GM12878 (cell line): ENCODE measurements around the gene KCNK4. TPM values are rescaled to one million over a fixed set of nuclear protein-coding genes. Genes with fewer than 3 reads are reported as not detected.

Experiments
- ATAC-seq: fragments of 200-7000 bp; cut with Tn5 transposase; 3 replicates; pipeline ENCODE4 v1.9.1; 2020; ENCODE audit warnings: mild to moderate bottlenecking, moderate library complexity
- BruUV-seq: library from RNA; stranded (reverse); fragments of 400-500 nt; replicated peaks from 2 replicates; lab custom pipeline; 2021; lab: Mats Ljungman, UMichigan
- CTCF ChIA-PET: fragments of 300-600 bp; sonication (Branson Sonifier 250); formaldehyde crosslinking; extraction: SDS; loops from one replicate; lab custom pipeline; 2021; ENCODE audit warnings: inconsistent platforms; lab: Yijun Ruan, JAX
- POLR2A ChIA-PET: fragments of 350-600 bp; formaldehyde crosslinking; extraction: SDS; loops from one replicate; lab custom pipeline; 2021; ENCODE audit warnings: inconsistent platforms; lab: Charles Lee
- RAD21 ChIA-PET: fragments of 300-600 bp; sonication (Branson Sonifier 250); formaldehyde crosslinking; loops from one replicate; lab custom pipeline; 2023; ENCODE audit warnings: antibody characterized with exemption; ENCODE audit not compliant: unreplicated experiment; lab: Charles Lee
- SMC1A ChIA-PET: fragments of 300-600 bp; sonication (Branson Sonifier 250); formaldehyde crosslinking; loops from one replicate; lab custom pipeline; 2023; ENCODE audit not compliant: unreplicated experiment, uncharacterized antibody; lab: Charles Lee
- DNase-seq: peaks from one replicate; pipeline ENCODE4 v3.0.0-alpha.2; 2011; ENCODE audit warnings: low read depth, low spot score
- FAIRE-seq: peaks from 3 replicates; lab custom pipeline; 2011; peaks lifted over from hg19 to GRCh38; lab: Jason Lieb, UNC
- H2AFZ ChIP-seq: 2 replicates; pipeline ENCODE4 v1.6.0; 2011; ENCODE audit warnings: low read depth, low read length, control low read depth; ENCODE audit not compliant: control insufficient read depth
- H3K27ac ChIP-seq: 2 replicates; pipeline ENCODE4 v1.5.1; 2011; ENCODE audit warnings: control low read depth; ENCODE audit not compliant: control insufficient read depth, insufficient read depth
- H3K27me3 ChIP-seq, 2 experiments: replicated peaks in 1 of 2; 2 replicates each; pipeline versions ENCODE4 v1.6.0 to v1.6.1; 2011; ENCODE audit warnings: low read length in 1 of 2; ENCODE audit not compliant: control insufficient read depth in 2 of 2, insufficient read depth in 2 of 2
- H3K36me3 ChIP-seq, 2 experiments: 2 replicates each; pipeline ENCODE4 v1.5.1; 2011; ENCODE audit warnings: low read length in 1 of 2; ENCODE audit not compliant: control insufficient read depth in 2 of 2, insufficient read depth in 2 of 2
- H3K4me1 ChIP-seq: 2 replicates; pipeline ENCODE4 v1.6.1; 2011; ENCODE audit warnings: mild to moderate bottlenecking, low read length, moderate library complexity, mixed read lengths; ENCODE audit not compliant: control insufficient read depth, insufficient read depth
- H3K4me2 ChIP-seq: 2 replicates; pipeline ENCODE4 v1.6.0; 2011; ENCODE audit warnings: control low read depth; ENCODE audit not compliant: control insufficient read depth, insufficient read depth
- H3K4me3 ChIP-seq: fragments of 200-600 bp; sonication (generic); 2 replicates; pipeline ENCODE4 v1.5.1; 2016
- H3K79me2 ChIP-seq: 2 replicates; pipeline ENCODE4 v1.6.0; 2011; ENCODE audit warnings: low read length; ENCODE audit not compliant: control insufficient read depth, insufficient read depth
- H3K9ac ChIP-seq: 2 replicates; pipeline ENCODE4 v1.8.0; 2011; ENCODE audit warnings: low read length, control low read depth, mixed read lengths; ENCODE audit not compliant: control insufficient read depth, insufficient read depth
- H3K9me3 ChIP-seq: replicated peaks from 3 replicates; pipeline ENCODE4 v1.5.1; 2011; ENCODE audit warnings: mild to moderate bottlenecking, low read length; ENCODE audit not compliant: control insufficient read depth, insufficient read depth
- H4K20me1 ChIP-seq: 2 replicates; pipeline ENCODE4 v1.6.0; 2011; ENCODE audit not compliant: control insufficient read depth, insufficient read depth
- ATF2 ChIP-seq: IDR thresholded peaks from 2 replicates; pipeline ENCODE4 v1.6.1; 2012; ENCODE audit warnings: low read length, inconsistent platforms
- E2F8 ChIP-seq: fragments of 450-650 bp; IDR thresholded peaks from 2 replicates; pipeline ENCODE4 v1.6.1; 2018; ENCODE audit warnings: mild to moderate bottlenecking, low read depth, moderate library complexity; ENCODE audit not compliant: partially characterized antibody
- KDM1A ChIP-seq: fragments of 200-600 bp; sonication (generic); IDR thresholded peaks from 2 replicates; pipeline ENCODE4 v1.6.1; 2016; ENCODE audit warnings: borderline replicate concordance
- RCOR1 ChIP-seq: conservative IDR thresholded peaks from 2 replicates; pipeline ENCODE4 v1.6.1; 2012; ENCODE audit warnings: low read depth, low read length, improper control_type of control experiment
- RUNX3 ChIP-seq: IDR thresholded peaks from 2 replicates; pipeline ENCODE4 v1.6.1; 2012; ENCODE audit warnings: low read length, inconsistent platforms
- SMAD5 ChIP-seq: IDR thresholded peaks from 2 replicates; pipeline ENCODE4 v1.6.1; 2016; ENCODE audit warnings: antibody characterized with exemption, low read depth
- SRF ChIP-seq, 2 experiments: IDR thresholded peaks; 2 replicates each; pipeline ENCODE4 v1.6.1; 2011; ENCODE audit warnings: low read depth in 2 of 2, low read length in 2 of 2, mild to moderate bottlenecking in 1 of 2, moderate library complexity in 1 of 2
- STAT1 ChIP-seq: fragments of 450-650 bp; conservative IDR thresholded peaks from 2 replicates; pipeline ENCODE4 v1.6.1; 2014; ENCODE audit warnings: antibody characterized with exemption, mild to moderate bottlenecking
- USF1 ChIP-seq: IDR thresholded peaks from 2 replicates; pipeline ENCODE4 v1.6.1; 2011; ENCODE audit warnings: borderline replicate concordance, low read depth, mild to moderate bottlenecking, moderate library complexity, mixed read lengths, low read length; ENCODE audit not compliant: insufficient read depth; ENCODE audit errors: extremely low read length
- ZBTB11 ChIP-seq: fragments of 450-650 bp; formaldehyde crosslinking; IDR thresholded peaks from 2 replicates; pipeline ENCODE4 v1.5.0; 2022; ENCODE audit warnings: mild to moderate bottlenecking, missing genetic modification characterization
- ZZZ3 ChIP-seq: IDR thresholded peaks from 2 replicates; pipeline ENCODE4 v1.6.1; 2011; ENCODE audit warnings: low read depth; ENCODE audit not compliant: control insufficient read depth, insufficient read length
- WGBS: methylation state at CpG from one replicate; pipeline ENCODE4 v1.1.6; 2016; ENCODE audit warnings: low lambda C conversion rate; ENCODE audit not compliant: insufficient replicate concordance, insufficient coverage; ENCODE audit errors: missing lambda C conversion rate; 5-methylcytosine and 5-hydroxymethylcytosine counted together
- in situ Hi-C: fragments of 300-500 bp; cut with MboI; formaldehyde crosslinking; loops from 9 replicates; pipeline ENCODE4 v1.14.3; 2018; ENCODE audit warnings: mixed read lengths
- intact Hi-C: fragments of 100-400 bp; cut with micrococcal nuclease; formaldehyde crosslinking; loops from one replicate; pipeline ENCODE4 v1.14.2; 2022; ENCODE audit not compliant: unreplicated experiment
- polyA plus RNA-seq, 11 experiments: library from polyadenylated mRNA; depleted of rRNA in 4 of 11; unstranded in 6 of 11; stranded (reverse) in 5 of 11; fragments of >200 nt; fragmentation: Nextera tagmentation in 4 of 11; fragmentation: Illumina TruSeq in 1 of 11; extraction: Ambion mirVana in 4 of 11; extraction: Trizol in 1 of 11; gene quantifications; 1 replicate in 1 of 11; 2 replicates in 10 of 11; pipeline versions ENCODE4 v1.2.1 to v1.2.3, GENCODE V29; 2011 to 2016; ENCODE audit warnings: inconsistent platforms in 2 of 11, missing spikeins in 2 of 11, low read depth in 1 of 11
- total RNA-seq, 4 experiments: library from RNA; depleted of rRNA in 3 of 4; stranded (reverse); fragments of >200 nt in 3 of 4; fragmentation: Illumina TruSeq in 1 of 4; extraction: Trizol in 1 of 4; gene quantifications; 2 replicates each; pipeline versions ENCODE4 v1.2.1 to v1.2.3, GENCODE V29; 2013 to 2021

Gene KCNK4
- total and polyA plus RNA-seq, 10 of the 15 experiments (the other 5 are each of a cell fraction or from before 2014, with no cell fraction given) = 0.04 TPM; not detected in 9

- in situ Hi-C loops (no loop called here), intact Hi-C loops (no loop called here)
- H3K9me3 ChIP-seq = no peaks in the 10 kb centered on the region
- no peak for TF ChIP-seq USF1
- no peak for TF ChIP-seq SMAD5
- no peak for TF ChIP-seq STAT1
- no peak for TF ChIP-seq ATF2
- no peak for TF ChIP-seq RCOR1
- no peak for TF ChIP-seq RUNX3
- TF ChIP-seq ZBTB11 (CRISPR knock-in tag) = no peak
- no peak for TF ChIP-seq E2F8
- no peak for TF ChIP-seq SRF (IDR thresholded peaks at IDR 0.05; ENCODE audit: low read depth in 2 of 2, low read length in 2 of 2)
- no peak for TF ChIP-seq ZZZ3
- TF ChIP-seq KDM1A = no peak
- no peak overlapping the region for H3K4me2 ChIP-seq
- H3K79me2 ChIP-seq = no peaks in the 10 kb centered on the region; the same call in 1 of the 2 replicates
- peaks cover 0 to 5% of the 10 kb centered on the region in 2 experiments; a peak in 2 of 4 replicates for H3K36me3 ChIP-seq
- H3K9ac ChIP-seq = no peak overlapping the region
- RAD21 ChIA-PET = no interaction called here
- FAIRE-seq (no peak), ATAC-seq (no peak), DNase-seq (no peak)
- no peaks in the 10 kb centered on the region for H3K27me3 ChIP-seq
- no peak overlapping the region for H3K27ac ChIP-seq
- H3K4me3 ChIP-seq = no peak overlapping the region
- no peaks in the 10 kb centered on the region for H4K20me1 ChIP-seq
- WGBS = 91% methylated on average over 15 of the region's 15 CpGs
- SMC1A ChIA-PET = no interaction called here
- H3K4me1 ChIP-seq = peaks cover 14% of the 10 kb centered on the region
- POLR2A ChIA-PET = interaction anchor here (0.6 to 0.7 kb wide), 4 partner anchors 11 to 1440 kb away, joined by 3 read pairs; partner anchors contain the start of gene FKBP2
- BruUV-seq = no TSS peak
- CTCF ChIA-PET = interaction anchor here (0.9 kb wide), 1 partner anchor 45 kb away, joined by 4 read pairs; the partner anchor contains the start of gene CATSPERZ
- no peak overlapping the region for H2AFZ ChIP-seq
These were observed 34.8 kb upstream of the KCNK4 start for GRCh38 chr11:64256300-64256699.
